Measurements from ENCODE around the gene RSRC1. TPM values are rescaled to one million over a fixed set of nuclear protein-coding genes. Genes with fewer than 3 reads are reported as not detected.

RSRC1 gene
- total and polyA plus RNA-seq, 2 of the 8 experiments (the other 6 are each of a cell fraction or from before 2014, with no cell fraction given), result 2.0 to 27.9 TPM

DNA sequence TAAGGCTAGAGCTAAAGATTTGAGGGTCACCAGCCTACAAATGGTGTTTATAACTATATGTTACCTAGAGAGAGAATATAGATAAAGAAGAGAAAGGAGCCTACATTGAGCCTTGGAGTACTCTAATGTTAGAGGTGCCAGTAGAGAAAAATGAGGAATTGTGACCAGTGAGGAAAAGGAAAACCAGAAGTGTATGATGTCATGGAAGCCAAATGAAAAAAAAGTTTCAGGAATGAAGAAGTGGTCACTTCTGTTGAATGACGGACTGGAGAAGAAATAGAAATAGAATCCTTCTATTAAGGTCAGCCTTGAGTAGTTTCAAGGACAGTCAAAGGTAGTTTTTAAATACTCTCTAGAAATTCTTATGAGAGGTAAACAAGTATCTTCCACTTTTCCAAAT is 409.9 kb downstream of the RSRC1 start:
- FAIRE-seq (no peak), DNase-seq (ENCODE audit: low read depth in 1 of 2, low spot score in 2 of 2) (no peak)
- H4K8ac ChIP-seq (ENCODE audit: extremely low read depth, insufficient read depth, low read length), result no peak overlapping the region
- no peak overlapping the region for H3K4me2 ChIP-seq (ENCODE audit: insufficient read depth in 1 of 2, low read depth in 2 of 2, low read length in 2 of 2)
- H2BK120ac ChIP-seq (replicated peaks; ENCODE audit: low read depth, low read length), result no peak overlapping the region
- H3K4me1 ChIP-seq (replicated peaks in 1 of 4; ENCODE audit: control insufficient read depth in 3 of 4, insufficient read depth in 4 of 4, low read length in 3 of 4), result no peaks in the 10 kb centered on the region
- no peak overlapping the region for H2BK5ac ChIP-seq (ENCODE audit: low read depth, low read length)
- H3K23ac ChIP-seq (ENCODE audit: insufficient read length), result no peak overlapping the region
- H2AK5ac ChIP-seq (ENCODE audit: low read depth, low read length), result no peak overlapping the region
- H3K79me2 ChIP-seq (ENCODE audit: control insufficient read depth in 1 of 2, insufficient read depth in 2 of 2, low read length in 2 of 2), result no peaks in the 10 kb centered on the region
- H4K5ac ChIP-seq (ENCODE audit: insufficient read length, low read depth, low read length), result no peak overlapping the region
- no peak overlapping the region for H2AFZ ChIP-seq (ENCODE audit: low read length)
- no peak overlapping the region for H2BK15ac ChIP-seq (ENCODE audit: low read length)
- no peaks in the 10 kb centered on the region for H3K23me2 ChIP-seq (ENCODE audit: low read depth, low read length)
- no peaks in the 10 kb centered on the region for H3K79me1 ChIP-seq (ENCODE audit: low read depth, low read length)
- no peaks in the 10 kb centered on the region for H4K20me1 ChIP-seq (replicated peaks in 1 of 2; ENCODE audit: control insufficient read depth in 1 of 2, insufficient read depth in 2 of 2, low read length in 2 of 2)
- no peak overlapping the region for H3K14ac ChIP-seq (ENCODE audit: insufficient read length)
- H2BK20ac ChIP-seq (ENCODE audit: low read length), result no peak overlapping the region
- no peaks in the 10 kb centered on the region for H3K27me3 ChIP-seq (replicated peaks in 1 of 4; ENCODE audit: control insufficient read depth in 3 of 4, extremely low read depth in 1 of 4, insufficient read depth in 3 of 4, low read length in 3 of 4)
- H3K4me3 ChIP-seq (ENCODE audit: extremely low read depth in 1 of 4, insufficient read depth in 2 of 4, low read depth in 3 of 4, low read length in 4 of 4), result no peak overlapping the region
- H3K36me3 ChIP-seq (ENCODE audit: control insufficient read depth in 2 of 4, insufficient read depth in 4 of 4, low read length in 3 of 4), result peaks cover 0 to 3% (median 0%) of the 10 kb centered on the region in 4 experiments; a peak in 1 of 8 replicates
- WGBS, 2 experiments (ENCODE audit: extremely low coverage in 1 of 2, insufficient coverage in 1 of 2, insufficient read length in 1 of 2, insufficient replicate concordance in 2 of 2, low coverage in 1 of 2, low lambda C conversion rate in 2 of 2, missing lambda C conversion rate in 1 of 2), result 100% methylated on average over 1 of the region's 1 CpG; no CpG with 5 or more reads in 1 of the 2 experiments
- CTCF ChIA-PET (ENCODE audit: partially characterized antibody), result interaction anchor here (0.9 kb wide), 1 partner anchor 8 kb away, joined by 3 read pairs; no protein-coding TSS in a partner anchor
- H3K56ac ChIP-seq (replicated peaks; ENCODE audit: insufficient read length, low read depth, low read length), result no peak overlapping the region
- no peak overlapping the region for H2BK12ac ChIP-seq (ENCODE audit: low read depth, low read length)
- no peak overlapping the region for H4K91ac ChIP-seq (replicated peaks; ENCODE audit: insufficient read length, low read length)
- H3K9me3 ChIP-seq (ENCODE audit: insufficient read depth in 2 of 2, low read depth in 1 of 2, low read length in 1 of 2), result peaks cover 6 to 8% of the 10 kb centered on the region in 2 experiments
- H3K9ac ChIP-seq (replicated peaks in 1 of 4; ENCODE audit: extremely low read depth in 1 of 4, low read depth in 3 of 4, low read length in 3 of 4), result no peak overlapping the region
- H3K18ac ChIP-seq (ENCODE audit: extremely low read depth, low read length), result no peak overlapping the region
- H3K27ac ChIP-seq (ENCODE audit: low read depth, low read length), result no peak overlapping the region
- H3K4ac ChIP-seq (replicated peaks; ENCODE audit: insufficient read length, low read depth, low read length), result no peak overlapping the region
- POLR2A ChIA-PET (ENCODE audit: partially characterized antibody), result no interaction called here
- TF ChIP-seq TAF7 (optimal IDR thresholded peaks at IDR 0.05; ENCODE audit: borderline replicate concordance, low read depth, low read length) (no peak), POLR2AphosphoS5 (IDR thresholded peaks at IDR 0.05; ENCODE audit: low read depth, low read length) (no peak), SUZ12 (IDR thresholded peaks at IDR 0.05; ENCODE audit: low read length) (no peak), SRF (IDR thresholded peaks at IDR 0.05; ENCODE audit: low read depth, low read length) (no peak), CREB1 (IDR thresholded peaks at IDR 0.05) (no peak), RAD21 (IDR thresholded peaks at IDR 0.05 in 1 of 2, conservative IDR thresholded peaks at IDR 0.05 in 1 of 2; ENCODE audit: low read depth in 2 of 2, low read length in 2 of 2) (no peak), CTBP2 (IDR thresholded peaks at IDR 0.05; ENCODE audit: borderline replicate concordance, insufficient read depth, insufficient read length, low read length) (no peak), RNF2 (IDR thresholded peaks at IDR 0.05; ENCODE audit: borderline replicate concordance, low read depth, low read length, missing control alignments, poor library complexity, severe bottlenecking) (no peak), BACH1 (IDR thresholded peaks at IDR 0.05; ENCODE audit: low read length) (no peak), BCL11A (IDR thresholded peaks at IDR 0.05; ENCODE audit: low read depth in 2 of 2, low read length in 2 of 2) (no peak), TCF12 (IDR thresholded peaks at IDR 0.05; ENCODE audit: low read depth, low read length) (no peak), CBX5 (IDR thresholded peaks at IDR 0.05; ENCODE audit: low read depth, low read length) (no peak), MAFK (IDR thresholded peaks at IDR 0.05; ENCODE audit: low read depth, low read length) (no peak)
- TF ChIP-seq, protein P1, sequence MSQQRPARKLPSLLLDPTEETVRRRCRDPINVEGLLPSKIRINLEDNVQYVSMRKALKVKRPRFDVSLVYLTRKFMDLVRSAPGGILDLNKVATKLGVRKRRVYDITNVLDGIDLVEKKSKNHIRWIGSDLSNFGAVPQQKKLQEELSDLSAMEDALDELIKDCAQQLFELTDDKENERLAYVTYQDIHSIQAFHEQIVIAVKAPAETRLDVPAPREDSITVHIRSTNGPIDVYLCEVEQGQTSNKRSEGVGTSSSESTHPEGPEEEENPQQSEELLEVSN (IDR thresholded peaks at IDR 0.05), result no peak

All from H1 (cell line).